ENCODE results near the gene CCL26. TPM values are rescaled to one million over a fixed set of nuclear protein-coding genes. Genes with fewer than 3 reads are reported as not detected.

CCL26 gene
- total and polyA plus RNA-seq, 12 donors, result 0.55 to 2.0 (median 0.98) TPM; not detected in 5

DNA sequence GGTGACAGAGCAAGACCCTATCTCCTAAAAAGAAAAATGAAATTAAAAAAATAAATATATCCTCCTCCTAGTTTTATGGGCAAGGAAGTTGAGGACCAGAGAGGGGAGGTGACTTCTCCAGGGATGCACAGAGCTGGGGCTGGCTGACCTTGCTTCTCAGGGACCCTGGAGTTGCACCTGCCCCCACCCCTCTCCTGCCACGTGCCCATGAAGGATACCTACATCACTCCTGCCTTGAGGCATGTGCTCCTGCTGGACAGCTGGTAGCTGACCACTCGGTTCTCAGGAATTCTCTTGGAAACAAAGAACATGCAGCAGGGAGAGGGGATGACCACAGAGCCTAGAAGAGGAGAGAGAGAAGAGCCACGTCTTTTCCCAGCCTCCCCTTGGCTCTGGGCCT, 41.1 kb upstream of the CCL26 start:
- DNase-seq (no peak), ATAC-seq (no peak)
- intact Hi-C loops (cut with DNase I), result no loop called here
- Histone ChIP-seq H3K4me3 (no peak overlapping the region), H3K9me3 (peaks cover 0 to 3% (median 0%) of the 10 kb centered on the region in 11 donors), H3K27me3 (peaks cover 0 to 19% (median 6%) of the 10 kb centered on the region in 7 donors), H3K4me1 (peaks cover 0 to 10% (median 0%) of the 10 kb centered on the region in 9 donors), H3K27ac (no peak overlapping the region), H3K36me3 (no peaks in the 10 kb centered on the region)
- TF ChIP-seq, protein P1, sequence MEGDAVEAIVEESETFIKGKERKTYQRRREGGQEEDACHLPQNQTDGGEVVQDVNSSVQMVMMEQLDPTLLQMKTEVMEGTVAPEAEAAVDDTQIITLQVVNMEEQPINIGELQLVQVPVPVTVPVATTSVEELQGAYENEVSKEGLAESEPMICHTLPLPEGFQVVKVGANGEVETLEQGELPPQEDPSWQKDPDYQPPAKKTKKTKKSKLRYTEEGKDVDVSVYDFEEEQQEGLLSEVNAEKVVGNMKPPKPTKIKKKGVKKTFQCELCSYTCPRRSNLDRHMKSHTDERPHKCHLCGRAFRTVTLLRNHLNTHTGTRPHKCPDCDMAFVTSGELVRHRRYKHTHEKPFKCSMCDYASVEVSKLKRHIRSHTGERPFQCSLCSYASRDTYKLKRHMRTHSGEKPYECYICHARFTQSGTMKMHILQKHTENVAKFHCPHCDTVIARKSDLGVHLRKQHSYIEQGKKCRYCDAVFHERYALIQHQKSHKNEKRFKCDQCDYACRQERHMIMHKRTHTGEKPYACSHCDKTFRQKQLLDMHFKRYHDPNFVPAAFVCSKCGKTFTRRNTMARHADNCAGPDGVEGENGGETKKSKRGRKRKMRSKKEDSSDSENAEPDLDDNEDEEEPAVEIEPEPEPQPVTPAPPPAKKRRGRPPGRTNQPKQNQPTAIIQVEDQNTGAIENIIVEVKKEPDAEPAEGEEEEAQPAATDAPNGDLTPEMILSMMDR (IDR thresholded peaks at IDR 0.05), result no peak
- 59 to 68% methylated on average over 3 of the region's 3 CpGs for whole genome bisulfite sequencing, 2 donors

- Histone ChIP-seq H3K4me3 (no peak overlapping the region), H3K36me3 (no peaks in the 10 kb centered on the region), H3K9me3 (peaks cover 0 to 13% (median 5%) of the 10 kb centered on the region in 11 donors), H3K4me1 (peaks cover 0 to 10% (median 0%) of the 10 kb centered on the region in 9 donors), H3K27me3 (peaks cover 0 to 19% (median 6%) of the 10 kb centered on the region in 7 donors), H3K27ac (no peak overlapping the region)
- WGBS, 2 donors, result 87 to 88% methylated on average over 11 of the region's 11 CpGs
- DNase-seq (no peak), ATAC-seq (no peak)
- TF ChIP-seq, protein P1 (IDR thresholded peaks at IDR 0.05), result no peak
- intact Hi-C loops (cut with DNase I), result no loop called here
These were observed 40.1 kb upstream of the CCL26 start for GRCh38 chr7:75811894-75812678.

DNA sequence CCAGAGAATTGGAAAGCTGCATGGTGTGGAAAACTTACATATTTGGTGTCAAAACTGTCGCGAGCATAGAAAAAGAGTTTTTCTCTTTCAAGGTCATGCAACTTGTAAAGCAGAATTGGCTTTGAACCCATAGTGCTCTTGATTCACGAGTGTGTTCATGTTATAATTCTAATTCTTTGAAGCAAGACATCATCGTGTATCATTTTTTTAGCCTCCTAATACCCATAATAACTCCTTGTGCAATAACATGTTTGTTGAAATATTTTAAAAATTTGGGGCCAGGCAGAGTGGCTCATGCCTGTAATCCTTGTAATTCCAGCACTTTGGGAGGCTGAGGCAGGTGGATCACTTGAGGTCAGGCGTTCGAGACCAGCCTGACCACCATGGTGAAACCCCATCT, 37.4 kb upstream of the CCL26 start:
- Histone ChIP-seq H3K27me3 (no peaks in the 10 kb centered on the region), H3K36me3 (no peaks in the 10 kb centered on the region), H3K9me3 (peaks cover 0 to 34% (median 14%) of the 10 kb centered on the region in 11 donors), H3K4me1 (peaks cover 0 to 10% (median 0%) of the 10 kb centered on the region in 9 donors), H3K27ac (no peak overlapping the region), H3K4me3 (no peak overlapping the region)
- 81 to 89% methylated on average over 6 of the region's 6 CpGs for WGBS, 2 donors
- ATAC-seq, result no peak
- intact Hi-C loops (cut with DNase I), result no loop called here
- no peak for DNase-seq
- TF ChIP-seq, protein P1 (IDR thresholded peaks at IDR 0.05), result no peak

- intact Hi-C loops (cut with DNase I), result no loop called here
- no peaks in the 10 kb centered on the region for H3K36me3 ChIP-seq
- ATAC-seq (no peak), DNase-seq (no peak)
- TF ChIP-seq, protein P1 (IDR thresholded peaks at IDR 0.05), result no peak
- H3K27me3 ChIP-seq, result no peaks in the 10 kb centered on the region
- H3K4me1 ChIP-seq, result no peaks in the 10 kb centered on the region
- no peak overlapping the region for H3K4me3 ChIP-seq
- H3K27ac ChIP-seq, result no peak overlapping the region
- 61 to 72% methylated on average over 6 of the region's 6 CpGs for WGBS, 2 donors
- H3K9me3 ChIP-seq, result peaks cover 0 to 34% (median 14%) of the 10 kb centered on the region in 11 donors
These were observed 36.1 kb upstream of the CCL26 start for GRCh38 chr7:75808106-75808505.

Data from heart right ventricle (tissue), 16 donors.